Sciatic nerve (tissue), 2 donors: ENCODE results near the gene BMP8A. TPM values are rescaled to one million over a fixed set of nuclear protein-coding genes. Genes with fewer than 3 reads are reported as not detected.
A peak's percentile ranks its signal among the peaks of the same experiment; 100 is the strongest.
"Not testable (repeated sequence)": the region's sequence is repeated elsewhere in the genome, so short reads cannot be mapped to it uniquely, and the experiment has no call there.

Experiments used
- ATAC-seq: fragments of 200-7000 bp; cut with Tn5 transposase; one replicate; pipeline ENCODE4 v1.9.1; 2020; ENCODE audit warnings: mild to moderate bottlenecking, moderate library complexity
- DNase-seq: peaks from one replicate; pipeline ENCODE4 v3.0.0-alpha.2; 2020; ENCODE audit warnings: low spot score
- intact Hi-C: fragments of 100-400 bp; cut with DNase I; formaldehyde crosslinking; loops from one replicate; pipeline ENCODE4 v1.14.2; 2022
- total RNA-seq: library from RNA; stranded (reverse); fragmentation: NEBNext Ultra II Directional; extraction: Animal tissue kit (Norgen Biotek cat#: 25700); gene quantifications from one replicate; pipeline ENCODE4 v1.2.1, GENCODE V29; 2021
- donor health status: DM: no; HTN: no; CAD: no.
- donor health status: DM: no; HTN: no; CAD: no.

Gene BMP8A
- total RNA-seq, 1 donor from 2014 or later, result 8.3 TPM

GRCh38 chr1:39478126-39478915 lies 13.1 kb upstream of the BMP8A start:
- ATAC-seq, result no peak

GRCh38 chr1:39481289-39481688 lies 10.1 kb upstream of the BMP8A start:
- intact Hi-C loops, result loop anchor here (2.0 kb wide), 1 partner anchor 166 kb away; no protein-coding TSS in a partner anchor
- ATAC-seq (no peak), DNase-seq (no peak)

More at GRCh38 chr1:39478126-39478915, 13.1 kb upstream of the BMP8A start:
- no peak for DNase-seq
- intact Hi-C loops, result no loop called here

- DNase-seq, result no peak
- intact Hi-C loops, result no loop called here
- no peak for ATAC-seq
Measured at GRCh38 chr1:39483276-39483675, 8.2 kb upstream of the BMP8A start.

GRCh38 chr1:39484564-39484963 lies 6.9 kb upstream of the BMP8A start:
- DNase-seq (no peak), ATAC-seq (no peak)
- intact Hi-C loops, result no loop called here

- ATAC-seq (no peak), DNase-seq (no peak)
- intact Hi-C loops, result no loop called here
Measured at GRCh38 chr1:39485046-39485803, 6.2 kb upstream of the BMP8A start.

GRCh38 chr1:39488012-39488545 lies 3.4 kb upstream of the BMP8A start:
- ATAC-seq, result no peak
- intact Hi-C loops, result no loop called here
- no peak for DNase-seq

GRCh38 chr1:39488793-39489566 lies 2.5 kb upstream of the BMP8A start:
- DNase-seq, result no peak
- no peak for ATAC-seq
- intact Hi-C loops, result no loop called here

GRCh38 chr1:39489567-39490239 lies 1.7 kb upstream of the BMP8A start:
- intact Hi-C loops, result no loop called here
- DNase-seq (no peak), ATAC-seq (no peak)

- ATAC-seq (peak; percentile 18), DNase-seq (no peak)
- intact Hi-C loops, result no loop called here
Measured at GRCh38 chr1:39490596-39491145, 765 bp upstream of the BMP8A start.

- DNase-seq, ATAC-seq, intact Hi-C loops: not testable (repeated sequence)
Measured at GRCh38 chr1:39492118-39493042, 944 bp downstream of the BMP8A start.

- DNase-seq, intact Hi-C loops: not testable (repeated sequence)
- ATAC-seq, result peak; percentile 45
Measured at GRCh38 chr1:39493043-39493810, 1.8 kb downstream of the BMP8A start.

GRCh38 chr1:39494671-39495410 lies 3.4 kb downstream of the BMP8A start:
- ATAC-seq, result peak; percentile 9
- DNase-seq, result no peak
- intact Hi-C loops, result no loop called here

GRCh38 chr1:39496520-39496919 lies 5.1 kb downstream of the BMP8A start:
- DNase-seq, ATAC-seq, intact Hi-C loops: not testable (repeated sequence)

- no peak for ATAC-seq
- intact Hi-C loops, result no loop called here
- DNase-seq, result no peak
Measured at GRCh38 chr1:39497585-39497984, 6.1 kb downstream of the BMP8A start.

GRCh38 chr1:39498096-39498710 lies 6.8 kb downstream of the BMP8A start:
- ATAC-seq, intact Hi-C loops, DNase-seq: not testable (repeated sequence)
